ENCODE results near the gene CARM1.
"Not testable (repeated sequence)": the region's sequence is repeated elsewhere in the genome, so short reads cannot be mapped to it uniquely, and the experiment has no call there.

GRCh38 chr19:10869872-10870311 is 1.5 kb upstream of the CARM1 start:
- TF ChIP-seq CTCF, POLR2AphosphoS5, POLR2A (IDR thresholded peaks at IDR 0.05): not testable (repeated sequence)

All from prostate gland (tissue), 2 donors.